Keratinocyte (primary cell): Measurements from ENCODE around the gene P2RX7.

Source experiments
- CTCF ChIP-seq, 3 experiments: IDR thresholded peaks in 1 of 3; conservative IDR thresholded peaks in 1 of 3; optimal IDR thresholded peaks in 1 of 3; 2 replicates in 2 of 3; 3 replicates in 1 of 3; pipeline versions ENCODE3 to v1.5.1; 2011; ENCODE audit warnings: low read length in 3 of 3, mild to moderate bottlenecking in 3 of 3, moderate library complexity in 2 of 3, control low read depth in 1 of 3, inconsistent platforms in 1 of 3; ENCODE audit not compliant: insufficient read depth in 2 of 3; ENCODE audit errors: extremely low read depth in 1 of 3
- EZH2 ChIP-seq: IDR thresholded peaks from one replicate; pipeline ENCODE4 v1.6.1; 2012; ENCODE audit warnings: inconsistent platforms, mild to moderate bottlenecking, low read length, moderate library complexity

- no peak for TF ChIP-seq CTCF (optimal IDR thresholded peaks at IDR 0.05 in 1 of 3, IDR thresholded peaks at IDR 0.05 in 1 of 3, conservative IDR thresholded peaks at IDR 0.05 in 1 of 3; ENCODE audit: extremely low read depth in 1 of 3, insufficient read depth in 2 of 3, low read length in 3 of 3)
- TF ChIP-seq EZH2: no peak
Observed at GRCh38 chr12:121186826-121187225, 54.1 kb downstream of the P2RX7 start.
